ENCODE measurements around the gene NT5DC4.

GRCh38 chr2:112685271-112685884 lies 35.4 kb upstream of the NT5DC4 start:
- TF ChIP-seq, protein P1, sequence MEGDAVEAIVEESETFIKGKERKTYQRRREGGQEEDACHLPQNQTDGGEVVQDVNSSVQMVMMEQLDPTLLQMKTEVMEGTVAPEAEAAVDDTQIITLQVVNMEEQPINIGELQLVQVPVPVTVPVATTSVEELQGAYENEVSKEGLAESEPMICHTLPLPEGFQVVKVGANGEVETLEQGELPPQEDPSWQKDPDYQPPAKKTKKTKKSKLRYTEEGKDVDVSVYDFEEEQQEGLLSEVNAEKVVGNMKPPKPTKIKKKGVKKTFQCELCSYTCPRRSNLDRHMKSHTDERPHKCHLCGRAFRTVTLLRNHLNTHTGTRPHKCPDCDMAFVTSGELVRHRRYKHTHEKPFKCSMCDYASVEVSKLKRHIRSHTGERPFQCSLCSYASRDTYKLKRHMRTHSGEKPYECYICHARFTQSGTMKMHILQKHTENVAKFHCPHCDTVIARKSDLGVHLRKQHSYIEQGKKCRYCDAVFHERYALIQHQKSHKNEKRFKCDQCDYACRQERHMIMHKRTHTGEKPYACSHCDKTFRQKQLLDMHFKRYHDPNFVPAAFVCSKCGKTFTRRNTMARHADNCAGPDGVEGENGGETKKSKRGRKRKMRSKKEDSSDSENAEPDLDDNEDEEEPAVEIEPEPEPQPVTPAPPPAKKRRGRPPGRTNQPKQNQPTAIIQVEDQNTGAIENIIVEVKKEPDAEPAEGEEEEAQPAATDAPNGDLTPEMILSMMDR (IDR thresholded peaks at IDR 0.05), result no peak
- TF ChIP-seq EZH2phosphoT487 (IDR thresholded peaks at IDR 0.05), result no peak
- no peak for TF ChIP-seq EZH2 (IDR thresholded peaks at IDR 0.05)

All from neural progenitor cell (in vitro differentiated cells).